Measurements from ENCODE around the gene GPC6. TPM values are rescaled to one million over a fixed set of nuclear protein-coding genes. Genes with fewer than 3 reads are reported as not detected.

GPC6 gene
- total and polyA plus RNA-seq, 9 of the 15 experiments (the other 6 are each of a cell fraction or from before 2014, with no cell fraction given) = under 0.01 to 0.20 (median 0.01) TPM; not detected in 4

GRCh38 chr13:94387047-94387446 is 1160.4 kb downstream of the GPC6 start:
- DNase-seq (ENCODE audit: extremely low read depth in 1 of 4, low spot score in 3 of 4) = no peak
- H4K20me1 ChIP-seq (replicated peaks; ENCODE audit: control insufficient read depth, insufficient read depth, low read length) = no peaks in the 10 kb centered on the region
- no peaks in the 10 kb centered on the region for H3K9me1 ChIP-seq (ENCODE audit: control insufficient read depth, insufficient read depth, low read length)
- FAIRE-seq = no peak
- no peak overlapping the region for H3K4me2 ChIP-seq (ENCODE audit: insufficient read depth, low read length)
- H3K27ac ChIP-seq (ENCODE audit: extremely low read depth, low read depth, low read length) = no peak overlapping the region
- ChIA-PET POLR2A (no interaction called here), CTCF (ENCODE audit: low intra/inter-chr PET ratio) (no interaction called here)
- ATAC-seq = no peak
- BruUV-seq (replicated peaks) = no TSS peak
- H3K4me1 ChIP-seq (replicated peaks in 1 of 2; ENCODE audit: control insufficient read depth in 2 of 2, insufficient read depth in 2 of 2, low read length in 2 of 2) = no peaks in the 10 kb centered on the region; a peak in 1 of 5 replicates
- H3K27me3 ChIP-seq (ENCODE audit: control insufficient read depth in 2 of 2, insufficient read depth in 2 of 2, low read length in 2 of 2) = no peaks in the 10 kb centered on the region; a peak in 1 of 5 replicates
- no peaks in the 10 kb centered on the region for H3K36me3 ChIP-seq (ENCODE audit: control insufficient read depth, insufficient read depth, low read length)
- no peaks in the 10 kb centered on the region for H3K79me2 ChIP-seq (ENCODE audit: control insufficient read depth, insufficient read depth, low read length)
- no peak overlapping the region for H3K9ac ChIP-seq (ENCODE audit: insufficient read depth in 1 of 2, low read depth in 2 of 2, low read length in 2 of 2)
- in situ Hi-C loops (cut with MboI) = no loop called here
- no peak overlapping the region for H3K4me3 ChIP-seq
- no peaks in the 10 kb centered on the region for H3K9me3 ChIP-seq (replicated peaks; ENCODE audit: control insufficient read depth, insufficient read depth, low read depth, low read length)
- intact Hi-C loops (cut with micrococcal nuclease) = no loop called here
- no peak overlapping the region for H2AFZ ChIP-seq (ENCODE audit: low read depth, low read length)
- TF ChIP-seq NONO (IDR thresholded peaks at IDR 0.05; ENCODE audit: low read depth in 2 of 2, low read length in 1 of 2) (no peak), ZNF384 (IDR thresholded peaks at IDR 0.05; ENCODE audit: low read depth, low read length) (no peak), TSC22D4 (tag; IDR thresholded peaks at IDR 0.05) (no peak), HES1 (IDR thresholded peaks at IDR 0.05; ENCODE audit: low read depth) (no peak), ZNF311 (CRISPR knock-in tag; IDR thresholded peaks at IDR 0.05) (no peak), DNMT1 (IDR thresholded peaks at IDR 0.05) (no peak), ZKSCAN3 (CRISPR knock-in tag; IDR thresholded peaks at IDR 0.05) (no peak), CBX5 (IDR thresholded peaks at IDR 0.05; ENCODE audit: borderline replicate concordance, low read depth) (no peak), KLF16 (IDR thresholded peaks at IDR 0.05) (no peak), VEZF1 (CRISPR knock-in tag; IDR thresholded peaks at IDR 0.05) (no peak), CUX1 (CRISPR knock-in tag; IDR thresholded peaks at IDR 0.05) (no peak)
